Vagina (tissue), 2 donors: ENCODE measurements around the gene PTPRF.

Experiments used
- POLR2A ChIP-seq, 2 donors: fragments of 450-650 bp; IDR thresholded peaks; one replicate each; pipeline ENCODE4 v1.6.1; 2017; ENCODE audit warnings: antibody characterized with exemption in 2 of 2, mild to moderate bottlenecking in 2 of 2, moderate library complexity in 2 of 2
- TF ChIP-seq, protein P1 (sequence below), 3 experiments: fragments of 450-650 bp in 2 of 3; fragments of 200-600 bp in 1 of 3; sonication (generic) in 1 of 3; IDR thresholded peaks; one replicate each; pipeline ENCODE4 v1.5.1; 2017 to 2019; ENCODE audit warnings: antibody characterized with exemption in 3 of 3, mild to moderate bottlenecking in 2 of 3, moderate library complexity in 2 of 3

GRCh38 chr1:43545339-43545694, 14.6 kb downstream of the PTPRF start:
- TF ChIP-seq, protein P1, sequence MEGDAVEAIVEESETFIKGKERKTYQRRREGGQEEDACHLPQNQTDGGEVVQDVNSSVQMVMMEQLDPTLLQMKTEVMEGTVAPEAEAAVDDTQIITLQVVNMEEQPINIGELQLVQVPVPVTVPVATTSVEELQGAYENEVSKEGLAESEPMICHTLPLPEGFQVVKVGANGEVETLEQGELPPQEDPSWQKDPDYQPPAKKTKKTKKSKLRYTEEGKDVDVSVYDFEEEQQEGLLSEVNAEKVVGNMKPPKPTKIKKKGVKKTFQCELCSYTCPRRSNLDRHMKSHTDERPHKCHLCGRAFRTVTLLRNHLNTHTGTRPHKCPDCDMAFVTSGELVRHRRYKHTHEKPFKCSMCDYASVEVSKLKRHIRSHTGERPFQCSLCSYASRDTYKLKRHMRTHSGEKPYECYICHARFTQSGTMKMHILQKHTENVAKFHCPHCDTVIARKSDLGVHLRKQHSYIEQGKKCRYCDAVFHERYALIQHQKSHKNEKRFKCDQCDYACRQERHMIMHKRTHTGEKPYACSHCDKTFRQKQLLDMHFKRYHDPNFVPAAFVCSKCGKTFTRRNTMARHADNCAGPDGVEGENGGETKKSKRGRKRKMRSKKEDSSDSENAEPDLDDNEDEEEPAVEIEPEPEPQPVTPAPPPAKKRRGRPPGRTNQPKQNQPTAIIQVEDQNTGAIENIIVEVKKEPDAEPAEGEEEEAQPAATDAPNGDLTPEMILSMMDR (IDR thresholded peaks at IDR 0.05), result no peak
- TF ChIP-seq POLR2A (IDR thresholded peaks at IDR 0.05), result no peak
